H1 (cell line): ENCODE measurements around the gene KRT12. TPM values are rescaled to one million over a fixed set of nuclear protein-coding genes. Genes with fewer than 3 reads are reported as not detected.

Source experiments
- CTCF ChIA-PET: fragments of 300-600 bp; sonication (Branson Sonifier 250); formaldehyde crosslinking; loops from one replicate; lab custom pipeline; 2021; ENCODE audit not compliant: partially characterized antibody; lab: Charles Lee
- POLR2A ChIA-PET: fragments of 300-600 bp; sonication (Branson Sonifier 250); formaldehyde crosslinking; loops from one replicate; lab custom pipeline; 2021; ENCODE audit warnings: inconsistent platforms; ENCODE audit not compliant: partially characterized antibody; lab: Charles Lee
- DNase-seq, 2 experiments: peaks; one replicate each; pipeline versions ENCODE4 v3.0.0 to v3.0.0-alpha.2; 2010 to 2022; ENCODE audit warnings: low spot score in 2 of 2, low read depth in 1 of 2, mixed read lengths in 1 of 2
- FAIRE-seq: peaks from 2 replicates; lab custom pipeline; 2011; peaks lifted over from hg19 to GRCh38; lab: Jason Lieb, UNC
- H2AFZ ChIP-seq: 2 replicates; pipeline ENCODE4 v1.8.1; 2012; ENCODE audit warnings: low read length, inconsistent platforms
- H2AK5ac ChIP-seq: 2 replicates; pipeline ENCODE4 v1.6.1; 2013; ENCODE audit warnings: low read depth, low read length
- H2BK120ac ChIP-seq: replicated peaks from 2 replicates; pipeline ENCODE3; 2013; ENCODE audit warnings: low read depth, low read length, inconsistent platforms
- H2BK12ac ChIP-seq: 2 replicates; pipeline ENCODE4 v1.6.1; 2013; ENCODE audit warnings: low read depth, low read length
- H2BK15ac ChIP-seq: 2 replicates; pipeline ENCODE4 v1.6.1; 2013; ENCODE audit warnings: low read length
- H2BK20ac ChIP-seq: 2 replicates; pipeline ENCODE4 v1.6.1; 2013; ENCODE audit warnings: low read length
- H2BK5ac ChIP-seq: 2 replicates; pipeline ENCODE4 v1.6.1; 2013; ENCODE audit warnings: low read depth, low read length
- H3K14ac ChIP-seq: 2 replicates; pipeline ENCODE4 v1.6.1; 2013; ENCODE audit warnings: inconsistent platforms; ENCODE audit not compliant: insufficient read length
- H3K18ac ChIP-seq: 2 replicates; pipeline ENCODE4 v1.6.1; 2013; ENCODE audit warnings: low read length; ENCODE audit errors: extremely low read depth
- H3K23ac ChIP-seq: 2 replicates; pipeline ENCODE4 v1.6.1; 2013; ENCODE audit warnings: inconsistent platforms; ENCODE audit not compliant: insufficient read length
- H3K23me2 ChIP-seq: 2 replicates; pipeline ENCODE4 v1.6.1; 2013; ENCODE audit warnings: low read depth, low read length
- H3K27ac ChIP-seq: 2 replicates; pipeline ENCODE4 v1.6.1; 2011; ENCODE audit warnings: low read depth, low read length, inconsistent platforms
- H3K27me3 ChIP-seq, 4 experiments: replicated peaks in 1 of 4; 1 replicate in 1 of 4; 2 replicates in 3 of 4; pipeline versions ENCODE4 v1.6.1 to v1.8.1; 2011 to 2013; ENCODE audit warnings: low read length in 3 of 4, mild to moderate bottlenecking in 3 of 4, inconsistent platforms in 2 of 4, mixed read lengths in 2 of 4, moderate library complexity in 1 of 4; ENCODE audit not compliant: control insufficient read depth in 3 of 4, insufficient read depth in 3 of 4; ENCODE audit errors: extremely low read depth in 1 of 4
- H3K36me3 ChIP-seq, 4 experiments: 2 replicates each; pipeline versions ENCODE4 v1.6.1 to v1.8.1; 2011 to 2013; ENCODE audit warnings: mild to moderate bottlenecking in 4 of 4, low read length in 3 of 4, moderate library complexity in 2 of 4, control low read depth in 1 of 4, inconsistent platforms in 1 of 4; ENCODE audit not compliant: insufficient read depth in 4 of 4, control insufficient read depth in 2 of 4
- H3K4ac ChIP-seq: replicated peaks from 2 replicates; pipeline ENCODE3; 2013; ENCODE audit warnings: low read length, low read depth, mixed read lengths, inconsistent platforms; ENCODE audit not compliant: insufficient read length
- H3K4me1 ChIP-seq, 4 experiments: replicated peaks in 1 of 4; 1 replicate in 1 of 4; 2 replicates in 3 of 4; pipeline versions ENCODE4 v1.6.1 to v1.8.1; 2011 to 2013; ENCODE audit warnings: low read length in 3 of 4, inconsistent platforms in 2 of 4, mixed read lengths in 1 of 4; ENCODE audit not compliant: insufficient read depth in 4 of 4, control insufficient read depth in 3 of 4
- H3K4me2 ChIP-seq, 2 experiments: 2 replicates each; pipeline versions ENCODE4 v1.6.1 to v1.8.1; 2011 to 2013; ENCODE audit warnings: low read depth in 2 of 2, low read length in 2 of 2, control low read depth in 1 of 2, inconsistent platforms in 1 of 2, mild to moderate bottlenecking in 1 of 2; ENCODE audit not compliant: insufficient read depth in 1 of 2
- H3K4me3 ChIP-seq, 4 experiments: fragments of 200-600, 300-600 bp in 1 of 4; sonication (generic), shearing (Covaris generic), sonication (Bioruptor Twin) in 1 of 4; 2 replicates each; pipeline versions ENCODE4 v1.5.1 to v1.8.1; 2011 to 2016; ENCODE audit warnings: low read length in 4 of 4, low read depth in 3 of 4, control low read depth in 2 of 4, inconsistent platforms in 2 of 4, mild to moderate bottlenecking in 2 of 4, mixed read lengths in 1 of 4, moderate library complexity in 1 of 4; ENCODE audit not compliant: insufficient read depth in 2 of 4; ENCODE audit errors: extremely low read depth in 1 of 4
- H3K56ac ChIP-seq: replicated peaks from 2 replicates; pipeline ENCODE3; 2013; ENCODE audit warnings: low read depth, mild to moderate bottlenecking, mixed read lengths, low read length, inconsistent platforms; ENCODE audit not compliant: insufficient read length
- H3K79me1 ChIP-seq: 2 replicates; pipeline ENCODE4 v1.6.1; 2013; ENCODE audit warnings: low read depth, low read length, control low read depth
- H3K79me2 ChIP-seq, 2 experiments: 2 replicates each; pipeline versions ENCODE4 v1.6.1 to v1.8.1; 2012 to 2013; ENCODE audit warnings: low read length in 2 of 2, mild to moderate bottlenecking in 2 of 2, inconsistent platforms in 1 of 2; ENCODE audit not compliant: insufficient read depth in 2 of 2, control insufficient read depth in 1 of 2
- H3K9ac ChIP-seq, 4 experiments: replicated peaks in 1 of 4; 1 replicate in 1 of 4; 2 replicates in 3 of 4; pipeline versions ENCODE4 v1.6.1 to v1.8.1; 2011 to 2013; ENCODE audit warnings: low read depth in 3 of 4, low read length in 3 of 4, control low read depth in 2 of 4, mild to moderate bottlenecking in 2 of 4, moderate library complexity in 2 of 4, inconsistent platforms in 1 of 4; ENCODE audit errors: extremely low read depth in 1 of 4
- H3K9me3 ChIP-seq, 2 experiments: 2 replicates each; pipeline versions ENCODE4 v1.6.1 to v1.8.1; 2012 to 2013; ENCODE audit warnings: mild to moderate bottlenecking in 2 of 2, moderate library complexity in 2 of 2, control low read depth in 1 of 2, inconsistent platforms in 1 of 2, low read depth in 1 of 2, low read length in 1 of 2, mixed read lengths in 1 of 2; ENCODE audit not compliant: insufficient read depth in 2 of 2
- H4K20me1 ChIP-seq, 2 experiments: replicated peaks in 1 of 2; 2 replicates each; pipeline versions ENCODE3 to v1.8.1; 2011 to 2013; ENCODE audit warnings: inconsistent platforms in 2 of 2, low read length in 2 of 2, mild to moderate bottlenecking in 1 of 2; ENCODE audit not compliant: insufficient read depth in 2 of 2, control insufficient read depth in 1 of 2
- H4K5ac ChIP-seq: 2 replicates; pipeline ENCODE4 v1.6.1; 2013; ENCODE audit warnings: low read length, low read depth, mixed read lengths, inconsistent platforms; ENCODE audit not compliant: insufficient read length
- H4K8ac ChIP-seq: 2 replicates; pipeline ENCODE4 v1.8.0; 2013; ENCODE audit warnings: mild to moderate bottlenecking, moderate library complexity, low read length, inconsistent platforms; ENCODE audit not compliant: insufficient read depth; ENCODE audit errors: extremely low read depth
- H4K91ac ChIP-seq: replicated peaks from 2 replicates; pipeline ENCODE3; 2013; ENCODE audit warnings: low read length, mixed read lengths, inconsistent platforms; ENCODE audit not compliant: insufficient read length
- BRCA1 ChIP-seq: IDR thresholded peaks from 2 replicates; pipeline ENCODE4 v1.6.1; 2012; ENCODE audit warnings: low read depth, low read length, improper control_type of control experiment
- PHF8 ChIP-seq: fragments of 200-600 bp; sonication (generic); conservative IDR thresholded peaks from 2 replicates; pipeline ENCODE4 v1.7.1; 2012; ENCODE audit warnings: low read depth, mild to moderate bottlenecking, inconsistent platforms, low read length, moderate library complexity
- SIRT6 ChIP-seq: IDR thresholded peaks from one replicate; pipeline ENCODE4 v1.7.1; 2012; ENCODE audit warnings: low read length, inconsistent platforms
- USF2 ChIP-seq: IDR thresholded peaks from 2 replicates; pipeline ENCODE4 v1.6.1; 2011; ENCODE audit warnings: low read length, improper control_type of control experiment
- WGBS, 2 experiments: shearing (Covaris generic) in 1 of 2; methylation state at CpG; one replicate each; pipeline versions ENCODE4 v1.1.6 to v1.1.7; 2013 to 2015; ENCODE audit warnings: low lambda C conversion rate in 2 of 2, mixed read lengths in 2 of 2, inconsistent platforms in 1 of 2, low coverage in 1 of 2, missing lambda C conversion rate in 1 of 2; ENCODE audit not compliant: insufficient replicate concordance in 2 of 2, insufficient coverage in 1 of 2, insufficient read length in 1 of 2; ENCODE audit errors: extremely low coverage in 1 of 2, missing lambda C conversion rate in 1 of 2; 5-methylcytosine and 5-hydroxymethylcytosine counted together
- polyA plus RNA-seq, 7 experiments: library from polyadenylated mRNA; depleted of rRNA in 3 of 7; stranded (reverse) in 5 of 7; unstranded in 2 of 7; fragments of >200 nt in 5 of 7; fragments of 200-250 nt in 2 of 7; gene quantifications; 1 replicate in 5 of 7; 2 replicates in 1 of 7; 4 replicates in 1 of 7; pipeline versions ENCODE4 v1.2.1 to v1.2.3, GENCODE V29; 2011 to 2013; ENCODE audit warnings: missing spikeins in 2 of 7, mixed read lengths in 2 of 7
- total RNA-seq: library from RNA; stranded (reverse); fragmentation: NEBNext Ultra II Directional; extraction: Animal tissue kit (Norgen Biotek cat#: 25700); gene quantifications from 2 replicates; pipeline ENCODE4 v1.2.1, GENCODE V29; 2021

KRT12 gene
- total and polyA plus RNA-seq, 2 of the 8 experiments (the other 6 are each of a cell fraction or from before 2014, with no cell fraction given), result not detected

GRCh38 chr17:40870136-40870535 lies 3.1 kb upstream of the KRT12 start:
- Histone ChIP-seq H3K23me2 (no peaks in the 10 kb centered on the region), H3K18ac (no peak overlapping the region), H2BK20ac (no peak overlapping the region), H3K27me3 (no peaks in the 10 kb centered on the region), H2AFZ (0 out of 2 replicates have a peak overlapping the region, but pooled peaks have one; percentile 14), H2BK15ac (no peak overlapping the region), H2BK12ac (no peak overlapping the region), H2BK5ac (no peak overlapping the region), H3K4ac (no peak overlapping the region), H3K9me3 (no peaks in the 10 kb centered on the region), H4K91ac (no peak overlapping the region), H2AK5ac (no peak overlapping the region), H3K27ac (no peak overlapping the region), H3K4me1 (peaks cover 0 to 4% (median 0%) of the 10 kb centered on the region in 4 experiments; a peak in 3 of 7 replicates), H3K4me3 (no peak overlapping the region), H3K36me3 (no peaks in the 10 kb centered on the region), H4K5ac (no peak overlapping the region), H3K4me2 (no peak overlapping the region), H3K79me1 (no peaks in the 10 kb centered on the region), H3K56ac (no peak overlapping the region), H2BK120ac (no peak overlapping the region), H3K79me2 (no peaks in the 10 kb centered on the region), H4K20me1 (no peaks in the 10 kb centered on the region), H3K9ac (no peak overlapping the region), H4K8ac (no peak overlapping the region), H3K23ac (no peak overlapping the region), H3K14ac (no peak overlapping the region)
- no peak for TF ChIP-seq USF2
- TF ChIP-seq PHF8, result no peak
- no peak for TF ChIP-seq BRCA1
- TF ChIP-seq SIRT6, result no peak
- ChIA-PET CTCF (interaction anchor here (1.4 kb wide), 1 partner anchor 12 kb away, joined by 3 read pairs; no protein-coding TSS in a partner anchor), POLR2A (no interaction called here)
- DNase-seq, result no peak
- FAIRE-seq, result no peak
- 70% methylated on average over 4 of the region's 4 CpGs; no CpG with 5 or more reads in 1 of the 2 experiments for WGBS, 2 experiments
